IPS DF 4.7 (cell line): ENCODE data around the gene SLC48A1.

ENCODE experiments used
- DNase-seq: peaks from one replicate; pipeline ENCODE4 v3.0.0-alpha.2; 2013; ENCODE audit warnings: low spot score; ENCODE audit errors: extremely low read depth

Gene SLC48A1

DNA sequence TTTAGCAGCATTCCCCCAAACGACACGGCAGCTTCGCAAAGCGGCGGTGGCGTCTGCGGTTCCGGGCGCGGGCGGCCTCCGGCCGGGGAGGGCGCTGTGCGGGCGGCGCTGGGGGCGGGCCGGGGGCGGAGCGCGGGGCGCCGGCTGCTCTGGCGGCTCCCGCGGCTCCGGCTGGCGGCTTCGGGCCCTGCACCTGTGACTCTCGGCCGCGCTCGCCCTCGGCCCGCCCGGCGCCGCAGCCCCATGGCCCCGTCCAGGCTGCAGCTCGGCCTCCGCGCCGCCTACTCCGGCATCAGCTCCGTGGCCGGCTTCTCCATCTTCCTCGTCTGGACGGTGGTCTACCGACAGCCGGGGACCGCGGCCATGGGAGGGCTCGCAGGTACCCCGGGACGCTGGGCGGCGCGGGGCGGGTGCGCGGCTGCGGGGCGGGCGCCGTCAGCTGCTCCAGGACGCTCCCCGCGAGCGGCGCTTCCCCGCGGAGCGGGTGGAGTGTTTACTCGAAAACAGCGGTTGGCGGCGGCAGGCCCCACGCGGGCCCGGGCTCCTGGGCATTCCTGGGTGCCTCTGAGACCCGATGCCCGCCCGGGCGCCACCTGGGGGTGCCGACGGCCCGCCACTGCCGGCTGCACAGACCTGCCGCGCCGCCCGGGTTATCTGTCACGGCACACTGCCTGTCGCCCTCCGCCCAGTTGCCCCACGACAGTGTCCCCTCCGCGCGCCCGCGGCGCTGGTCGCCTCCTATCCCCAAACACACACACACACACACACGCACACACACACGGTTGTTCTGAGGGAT is at the start of gene SLC48A1:
Gene SLC48A1 (plus strand): TSS at position 177 of the 796 bp plus-strand sequence. CDS start 67 bp downstream, at position 244.
- no peak for DNase-seq

DNA sequence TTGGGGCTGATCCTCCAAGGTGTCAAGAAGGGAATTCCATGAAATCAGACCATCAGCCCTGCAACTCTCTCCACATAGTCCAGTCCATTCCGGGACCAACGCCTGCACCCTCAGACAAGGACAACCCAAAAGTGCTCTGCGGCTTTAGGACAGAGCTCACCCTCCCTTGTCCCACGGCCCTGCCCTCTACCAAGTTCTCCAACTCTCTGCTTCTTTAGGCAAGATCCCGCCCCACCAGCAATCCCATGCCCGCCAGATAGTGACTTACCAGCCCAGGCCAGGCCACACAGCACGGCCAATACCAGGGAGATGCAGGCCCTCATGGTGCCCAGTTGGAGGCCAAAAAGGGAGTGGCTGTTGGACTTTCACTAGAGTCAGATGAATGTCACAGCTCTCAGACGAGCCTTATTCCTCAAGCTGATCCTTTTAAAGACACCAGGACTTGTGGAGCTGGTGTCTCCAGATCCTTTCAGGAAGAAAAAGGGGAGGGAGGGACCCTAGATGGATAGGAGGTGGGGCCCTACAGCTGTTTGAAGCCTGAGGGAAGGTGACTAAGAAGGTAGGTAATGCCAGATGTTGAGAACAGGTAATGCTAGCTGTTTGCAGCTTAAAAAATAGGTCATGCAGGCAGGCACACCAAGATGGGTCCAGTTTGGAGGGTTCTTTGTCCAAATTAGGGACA is 47.8 kb upstream of the SLC48A1 start, which contains the start of gene ENDOU:
Gene ENDOU (minus strand): TSS at position 400 of the 682 bp plus-strand sequence. CDS start 77 bp downstream, at position 323.
- DNase-seq, result no peak

DNA sequence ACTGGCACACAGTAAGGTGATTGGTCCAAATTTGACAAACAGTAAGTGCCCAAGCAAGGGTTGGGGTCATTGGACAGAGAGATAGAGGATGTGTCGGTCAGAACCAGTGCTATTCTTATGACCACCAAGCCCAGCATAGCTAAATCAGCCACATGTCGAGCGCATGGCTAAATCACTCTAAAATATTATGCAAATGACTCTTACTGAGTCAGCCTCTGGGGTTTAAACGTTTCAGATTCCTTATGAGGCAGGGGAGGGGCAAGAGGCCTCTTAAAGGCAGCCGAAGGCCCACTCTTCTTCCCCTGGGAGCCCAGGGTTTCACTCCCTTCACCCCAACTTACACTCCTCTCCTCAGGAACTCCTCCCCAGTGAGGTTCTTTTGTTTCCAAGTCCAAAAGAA is 47.1 kb upstream of the SLC48A1 start:
- DNase-seq, result no peak

DNA sequence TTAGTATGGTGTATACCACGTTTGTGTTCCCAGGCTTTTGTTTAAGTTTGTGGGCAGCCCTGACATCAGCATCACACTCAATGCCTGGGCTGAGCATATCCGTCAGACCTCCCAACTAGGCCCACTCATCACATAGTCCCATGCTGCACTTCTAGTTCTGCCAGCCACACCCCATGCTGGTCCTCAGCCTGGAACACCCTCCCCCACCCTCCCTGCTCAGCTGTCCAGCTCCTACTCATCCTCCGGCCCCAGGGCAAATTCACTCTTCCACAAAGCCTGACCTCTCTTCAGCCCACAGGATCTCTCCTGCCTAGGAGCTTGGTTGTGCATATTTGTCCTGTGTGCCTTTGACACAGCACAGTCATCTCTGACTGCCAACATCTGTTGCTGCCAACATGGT is 43.8 kb upstream of the SLC48A1 start:
- no peak for DNase-seq

DNA sequence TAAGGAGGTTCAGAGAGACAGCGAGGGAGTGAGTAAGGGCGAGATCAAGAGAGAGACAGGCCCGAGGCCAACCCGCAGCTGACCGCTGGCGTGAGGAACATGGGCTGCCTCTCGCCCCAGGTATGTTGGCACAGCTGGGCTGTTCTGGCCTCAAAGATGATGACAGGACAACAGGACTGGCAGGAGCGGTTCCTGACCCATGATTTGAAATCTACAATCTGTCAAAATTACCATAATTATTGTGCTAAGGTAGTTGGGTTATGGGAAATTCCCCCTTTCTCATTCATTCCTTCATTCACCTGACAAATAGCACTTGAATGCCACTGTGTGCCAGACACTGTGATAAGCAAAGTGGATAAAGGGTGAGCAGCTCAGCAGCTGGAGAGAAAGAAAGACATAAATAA is 42.7 kb upstream of the SLC48A1 start:
- DNase-seq, result no peak

DNA sequence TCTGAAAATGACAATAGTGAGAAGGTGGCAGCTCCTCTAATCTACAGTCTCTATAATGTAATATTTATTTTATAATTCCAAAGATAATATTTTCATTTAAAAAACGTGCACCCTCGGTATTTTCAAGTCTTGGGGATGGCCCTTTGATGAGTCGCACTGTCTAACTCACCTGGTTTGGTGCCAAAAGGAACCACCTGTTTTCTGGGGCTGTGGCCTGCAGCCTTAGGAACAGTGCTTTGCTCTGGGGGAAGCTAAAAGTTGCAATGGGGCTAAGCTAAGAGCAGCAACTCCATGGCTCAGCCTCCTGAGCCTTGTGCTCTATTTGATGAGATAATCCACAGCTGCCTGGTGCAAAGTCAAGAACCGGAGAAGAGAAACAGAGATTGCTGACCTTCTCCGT is 41.3 kb upstream of the SLC48A1 start:
- no peak for DNase-seq

DNA sequence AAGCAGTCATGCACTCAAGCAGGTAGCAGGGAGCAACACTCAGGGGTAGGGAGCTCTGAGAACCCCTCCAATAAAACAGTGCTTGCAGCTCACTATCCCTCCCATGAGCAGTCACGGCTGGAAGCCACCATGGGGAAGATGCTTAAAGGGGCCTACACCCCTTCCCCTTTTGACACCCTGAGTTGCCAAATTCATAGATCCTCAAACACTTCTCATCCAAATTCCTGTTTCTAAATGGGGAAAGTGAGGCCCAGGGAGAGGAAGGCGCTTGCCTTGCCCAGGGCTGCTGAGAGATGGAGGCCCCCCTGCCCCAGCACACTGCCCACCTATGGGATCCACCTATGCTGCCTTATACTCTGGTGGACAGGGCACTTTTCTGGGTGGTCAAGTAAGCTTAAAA is 40.5 kb upstream of the SLC48A1 start:
- DNase-seq, result no peak

DNA sequence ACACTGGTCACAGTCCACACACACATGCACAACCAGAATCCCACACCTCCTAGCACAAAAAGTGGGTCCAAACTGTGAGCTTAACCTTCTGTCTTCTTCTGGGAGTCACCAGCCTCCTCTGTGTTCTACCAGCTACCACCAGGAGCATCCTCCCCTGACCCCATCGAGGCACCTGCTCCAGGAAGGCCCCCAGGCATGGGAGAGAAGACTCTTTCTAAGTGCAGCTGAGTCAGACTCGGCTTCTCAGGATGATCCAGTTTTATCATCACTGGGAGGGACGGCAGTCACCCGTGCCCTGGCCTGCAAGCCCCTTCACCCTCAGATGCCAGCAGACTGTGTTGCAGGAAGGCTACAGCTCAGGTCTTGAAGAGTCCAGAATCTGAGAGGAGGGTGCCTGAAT is 39.9 kb upstream of the SLC48A1 start:
- DNase-seq, result no peak

DNA sequence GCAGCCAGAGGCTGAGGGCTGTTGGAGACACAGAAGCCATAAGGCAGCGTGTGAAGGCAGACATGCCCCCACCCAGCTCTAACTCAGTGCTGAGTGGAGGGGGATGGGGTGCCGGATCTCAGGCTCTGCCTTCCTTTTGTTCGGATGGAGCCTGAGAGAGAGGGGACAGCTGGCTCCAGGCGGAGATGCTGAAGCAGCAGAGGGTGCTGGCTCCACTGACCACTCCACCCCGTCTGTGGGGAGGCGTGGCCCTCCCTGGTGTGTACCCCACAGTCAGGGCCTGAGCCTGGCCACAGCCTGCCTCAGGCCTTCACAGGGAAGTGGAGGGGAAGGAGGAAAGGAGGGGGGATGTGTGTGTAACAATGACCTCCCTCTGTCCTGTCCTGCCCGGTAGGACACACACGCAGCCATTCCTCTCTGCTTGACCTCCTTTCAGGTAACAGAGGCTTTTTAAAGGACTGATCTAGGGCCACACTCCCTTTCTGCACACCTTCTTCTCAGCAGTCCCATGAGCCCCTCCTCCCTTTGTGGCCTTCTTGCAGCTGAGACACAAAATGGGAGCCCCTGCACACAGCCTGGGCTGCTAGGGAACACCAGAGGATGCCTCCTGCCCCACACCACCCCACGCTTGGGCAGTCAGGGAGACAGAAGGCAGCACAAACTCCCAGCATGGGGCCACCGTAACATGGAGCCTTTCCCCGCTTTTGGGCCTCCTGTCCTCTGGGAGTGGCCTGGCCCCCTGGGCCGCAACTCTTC is 38.1 kb upstream of the SLC48A1 start:
- DNase-seq, result no peak

DNA sequence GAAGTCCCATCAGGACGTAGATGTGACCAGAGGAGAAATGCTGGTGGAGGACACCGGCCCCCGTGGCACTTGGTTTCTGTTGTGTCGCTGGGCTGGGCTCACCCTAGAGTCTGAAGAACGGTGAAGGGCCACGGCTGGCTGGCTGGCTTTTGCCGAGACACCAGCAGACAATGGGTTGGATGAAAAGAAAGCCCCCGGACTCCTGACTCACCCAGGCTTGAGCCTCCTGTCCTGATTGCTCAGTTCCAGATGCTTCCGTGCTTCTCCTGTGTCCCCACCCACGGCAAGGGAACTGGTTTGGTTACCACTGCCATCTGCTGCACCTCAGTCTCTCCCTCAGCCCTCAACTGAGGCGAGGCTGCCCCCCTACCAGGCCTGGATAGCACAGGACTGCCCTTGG is 37.4 kb upstream of the SLC48A1 start:
- DNase-seq, result no peak

DNA sequence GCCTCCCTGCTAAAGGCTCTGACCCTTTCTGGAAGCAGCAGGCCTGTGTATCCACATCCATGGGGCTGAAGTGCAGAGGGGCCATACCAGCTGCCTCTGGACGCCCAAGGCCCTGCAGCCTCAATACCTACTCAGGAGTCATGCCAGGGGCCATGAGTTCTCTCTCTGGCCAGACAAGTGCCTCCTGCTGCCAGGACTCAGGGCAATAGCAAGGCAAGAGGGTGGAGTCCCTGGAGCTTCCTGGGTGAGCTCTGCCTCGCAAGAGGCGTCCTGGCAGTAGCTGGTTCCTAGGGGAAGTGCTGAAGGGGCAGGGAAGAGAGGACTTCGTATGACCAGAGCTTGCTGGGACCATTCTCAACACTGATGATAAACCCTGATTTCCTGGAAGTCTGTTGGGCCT is 36.8 kb upstream of the SLC48A1 start:
- DNase-seq, result no peak

DNA sequence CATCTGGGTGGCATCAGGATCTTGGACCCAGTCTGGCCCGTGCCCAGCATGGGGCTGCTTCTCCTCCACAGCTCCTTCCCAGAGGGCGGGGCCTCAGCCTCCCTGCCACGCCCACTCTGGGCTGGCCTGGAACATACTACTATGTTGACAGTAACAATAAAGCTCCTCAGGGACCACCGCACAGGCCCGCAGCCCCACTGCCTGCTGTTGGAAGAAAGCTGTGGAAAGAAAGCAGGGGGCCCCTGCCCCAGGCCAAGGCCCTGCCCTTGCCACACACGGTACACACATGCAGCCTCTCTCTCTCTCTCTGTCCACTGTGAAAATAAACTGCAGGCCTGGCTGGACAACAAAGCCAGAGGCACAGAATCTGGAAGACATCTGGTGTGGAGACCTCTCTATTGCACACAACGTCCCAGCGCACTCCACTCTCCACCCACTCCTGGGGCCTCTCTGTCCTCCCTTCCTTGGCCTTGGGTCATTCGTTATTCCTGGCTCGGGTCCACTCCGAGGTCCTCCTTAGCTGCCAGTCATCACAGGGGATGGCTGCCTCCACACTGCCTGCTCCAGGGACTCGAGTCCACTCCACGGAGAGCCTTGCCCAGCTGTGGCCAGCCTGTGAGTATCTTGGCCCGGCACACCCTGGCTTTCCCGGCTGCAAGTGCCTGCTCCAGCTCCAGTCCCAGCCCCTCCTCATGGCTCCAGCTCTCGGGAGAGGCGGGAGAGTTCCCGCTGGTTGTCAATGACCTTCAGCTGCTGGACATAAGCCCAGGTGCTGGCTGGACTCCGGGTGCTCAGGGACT is 36.0 kb upstream of the SLC48A1 start:
- no peak for DNase-seq

DNA sequence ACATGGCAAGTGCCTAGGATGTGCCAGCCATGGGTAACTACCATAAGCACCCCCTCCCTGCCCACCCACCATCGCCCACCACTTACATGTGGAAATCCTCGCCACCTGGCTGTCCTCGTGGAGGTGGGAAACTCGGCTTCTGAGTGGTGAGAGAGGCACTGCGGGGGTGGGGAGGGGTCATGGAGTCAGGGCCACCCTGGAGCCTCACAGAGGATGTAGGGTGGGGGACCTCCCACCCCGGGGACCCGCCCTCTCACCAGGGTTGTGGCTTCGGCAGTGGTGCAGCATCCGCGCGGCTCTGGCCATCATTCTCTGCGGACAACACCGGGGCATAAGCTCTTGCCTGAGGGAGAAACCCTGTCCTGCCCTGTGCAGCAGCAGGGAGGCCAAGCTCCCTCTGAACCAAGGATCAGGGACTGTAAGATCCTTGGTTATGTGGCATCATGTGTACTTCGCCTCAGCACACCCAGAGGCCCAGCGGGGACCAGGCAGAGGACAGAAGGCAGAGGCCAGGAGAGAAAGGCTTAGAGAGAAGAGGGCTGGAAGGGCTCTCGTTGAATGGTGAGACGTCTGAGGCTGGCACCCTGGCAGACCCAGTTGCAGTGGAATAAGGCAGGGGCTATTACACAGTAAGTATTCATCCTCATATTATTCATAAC is 35.0 kb upstream of the SLC48A1 start:
- no peak for DNase-seq

DNA sequence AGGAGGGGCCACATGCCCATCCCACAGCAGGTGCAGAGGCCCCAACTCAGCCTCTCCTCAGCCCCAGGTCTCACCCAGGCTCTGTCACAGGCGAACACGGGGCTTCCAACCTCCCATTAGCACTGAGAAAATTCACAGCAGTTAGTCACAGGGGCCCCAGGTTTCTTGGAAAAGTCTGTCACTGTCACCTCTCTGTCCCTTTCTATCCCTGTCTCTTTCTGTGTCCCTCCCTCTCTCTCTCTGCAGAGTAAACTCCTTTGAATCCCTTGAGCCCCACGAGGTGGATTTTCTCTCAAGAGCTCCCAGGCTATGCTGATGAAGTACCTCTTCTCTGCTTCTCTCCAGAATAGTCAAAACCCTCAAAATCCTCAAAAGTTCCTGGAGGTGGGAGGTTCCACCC is 33.7 kb upstream of the SLC48A1 start:
- no peak for DNase-seq

DNA sequence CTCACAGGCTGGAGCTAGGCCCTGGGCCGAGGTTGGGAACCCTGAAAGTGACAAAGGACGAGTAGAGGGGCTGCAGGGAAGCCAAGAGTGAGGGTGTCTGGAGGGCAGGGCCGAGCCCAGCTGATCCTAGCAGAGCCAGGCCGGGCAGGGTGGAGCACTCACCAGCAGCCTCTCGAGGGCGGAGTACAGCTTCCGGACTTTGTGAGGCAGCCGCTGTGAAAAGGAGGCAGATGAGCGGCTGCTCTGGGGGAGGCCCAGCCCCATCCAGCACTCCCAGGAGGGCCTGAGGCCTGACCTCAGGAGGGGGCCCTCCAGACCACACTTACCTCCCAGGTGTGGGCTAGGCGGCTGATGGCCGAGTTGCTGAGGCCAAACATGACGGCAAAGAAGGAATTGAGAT is 33.1 kb upstream of the SLC48A1 start:
- DNase-seq, result no peak

DNA sequence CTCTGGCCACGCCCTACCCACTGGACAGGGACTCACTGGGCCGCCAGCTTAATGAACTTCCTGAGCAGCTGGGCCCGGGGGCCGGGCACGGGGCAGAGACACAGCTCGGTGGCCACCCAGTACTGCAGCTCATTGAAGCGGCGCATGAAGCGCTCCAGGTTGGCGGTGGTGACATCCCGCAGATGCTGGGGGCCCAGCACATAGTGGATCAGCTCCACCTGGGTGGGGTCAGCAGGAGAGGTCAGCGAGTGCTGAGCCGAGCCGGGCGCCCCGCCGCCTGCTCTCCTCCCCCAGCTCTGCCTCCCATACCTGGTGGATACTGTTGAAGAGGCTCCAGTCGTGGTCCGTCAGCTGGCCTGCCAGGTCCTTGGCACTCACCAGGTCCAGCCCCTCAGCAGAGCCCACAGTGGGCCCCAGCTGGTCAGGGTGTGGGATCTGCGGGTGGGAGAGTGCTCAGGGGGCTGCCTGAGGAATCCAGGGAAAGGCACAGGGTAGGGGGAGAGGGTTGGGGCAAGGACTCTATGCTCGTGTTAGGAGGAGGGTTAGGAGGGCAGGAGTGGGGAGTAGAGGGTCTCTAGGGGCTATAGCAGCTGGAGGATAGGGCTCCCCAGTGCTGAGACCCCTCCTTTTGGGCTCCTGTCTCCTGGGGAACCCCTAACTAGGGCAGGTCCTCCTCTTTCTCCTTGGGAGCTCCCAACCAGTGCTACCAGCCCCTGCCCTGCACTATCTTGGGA is 32.3 kb upstream of the SLC48A1 start:
- no peak for DNase-seq

DNA sequence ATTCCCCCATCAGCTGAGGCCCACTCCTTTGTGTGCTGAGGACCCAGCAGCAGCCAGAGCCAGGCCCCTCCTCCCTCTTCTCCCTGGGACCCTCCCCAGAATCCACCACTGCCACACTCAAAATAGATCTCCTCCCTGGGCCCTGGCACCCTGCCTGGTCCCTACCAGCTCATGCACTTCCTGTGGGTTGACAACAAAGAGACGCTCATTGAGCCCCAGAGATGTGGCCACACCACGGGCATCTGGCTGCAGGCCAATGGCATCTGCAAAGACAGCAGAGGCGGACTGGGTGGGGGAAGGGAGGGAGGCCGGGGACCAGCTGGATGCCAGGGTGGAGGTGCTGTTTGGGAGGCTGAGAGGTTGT is 31.7 kb upstream of the SLC48A1 start:
- no peak for DNase-seq

DNA sequence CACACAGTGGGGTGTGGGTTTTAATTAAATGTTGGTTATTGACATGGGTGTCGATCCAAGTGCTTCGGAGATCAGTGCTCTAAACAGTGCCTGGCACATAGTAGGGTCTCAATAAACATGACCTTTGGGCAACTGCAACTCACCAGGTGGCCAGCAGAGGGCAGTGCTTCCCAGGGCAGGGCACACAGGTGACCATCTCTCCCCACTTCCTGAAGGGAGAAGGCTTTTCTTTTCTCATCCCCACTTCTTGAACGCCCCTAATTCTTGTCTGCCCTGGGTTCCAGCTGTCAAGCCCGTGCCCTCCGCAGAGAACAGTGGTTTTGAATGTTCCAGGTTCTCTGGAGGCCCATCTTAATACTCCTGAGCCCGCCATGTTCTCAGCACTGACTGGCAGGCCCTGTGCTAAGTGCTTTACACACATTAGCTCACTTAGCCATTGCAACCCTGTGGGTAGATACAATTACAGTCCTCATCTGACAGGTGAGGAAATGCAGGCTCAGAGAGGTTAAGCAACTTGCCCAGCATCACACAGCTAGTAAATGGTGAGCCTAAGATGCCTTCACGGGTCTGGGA is 30.7 kb upstream of the SLC48A1 start:
- no peak for DNase-seq

DNA sequence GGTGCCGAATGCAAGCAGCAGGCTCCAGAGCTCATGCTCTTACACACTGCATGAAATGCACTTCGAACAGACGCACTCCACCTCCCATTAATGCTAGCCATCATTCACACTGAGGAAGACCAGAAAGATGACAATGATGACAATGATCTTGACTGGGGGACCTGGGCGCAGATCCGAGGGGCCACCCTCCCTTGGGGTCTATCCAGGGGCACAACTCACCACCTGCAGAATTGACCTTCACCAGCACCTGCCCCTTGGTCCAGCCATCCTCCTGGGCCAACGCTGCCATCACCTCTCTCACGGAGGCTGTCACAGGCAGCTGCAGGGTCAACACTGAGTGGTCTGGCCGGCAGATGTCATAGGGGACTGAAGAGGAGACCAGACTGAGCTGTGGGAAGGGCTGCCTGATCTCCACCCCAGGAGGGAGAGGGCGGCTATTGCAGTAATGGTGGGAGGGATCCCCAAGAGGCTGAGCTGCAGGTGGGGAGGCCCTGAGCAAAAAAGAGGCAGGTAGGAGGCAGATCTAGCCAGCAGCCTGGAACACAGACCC is 29.7 kb upstream of the SLC48A1 start:
- no peak for DNase-seq
